Thyroid gland (tissue), 4 donors: Measurements from ENCODE around the gene ENOX1.

Experiments used
- POLR2A ChIP-seq, 2 donors: fragments of 450-650 bp; IDR thresholded peaks; one replicate each; pipeline ENCODE4 v1.6.1; 2017; ENCODE audit warnings: antibody characterized with exemption in 2 of 2, mild to moderate bottlenecking in 2 of 2, moderate library complexity in 1 of 2
- TF ChIP-seq, protein P1 (sequence below), 6 experiments: fragments of 200-600 bp in 3 of 6; fragments of 450-650 bp in 3 of 6; sonication (generic) in 3 of 6; IDR thresholded peaks; one replicate each; pipeline ENCODE4 v1.5.1; 2016 to 2019; ENCODE audit warnings: antibody characterized with exemption in 6 of 6, mild to moderate bottlenecking in 2 of 6, inconsistent platforms in 1 of 6, moderate library complexity in 1 of 6

DNA sequence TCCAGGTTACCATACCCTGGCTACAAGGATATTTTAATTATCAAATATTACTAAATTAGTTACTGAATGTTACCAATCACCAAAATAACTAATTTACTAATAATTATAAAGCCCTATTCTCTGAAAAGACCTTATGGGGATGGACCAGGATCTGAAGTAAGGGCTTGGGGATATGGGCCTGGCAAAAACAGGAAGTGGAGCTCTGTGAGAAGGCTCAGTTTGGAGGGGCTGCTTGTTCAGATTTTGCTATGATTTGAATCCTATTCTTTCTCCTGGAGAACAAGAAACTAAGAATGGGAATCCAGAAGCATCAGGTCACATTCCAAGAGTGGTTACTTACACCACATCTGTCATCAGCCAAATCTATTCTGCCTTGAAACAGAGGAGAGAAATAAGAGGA is 615.3 kb downstream of the ENOX1 start:
- TF ChIP-seq, protein P1, sequence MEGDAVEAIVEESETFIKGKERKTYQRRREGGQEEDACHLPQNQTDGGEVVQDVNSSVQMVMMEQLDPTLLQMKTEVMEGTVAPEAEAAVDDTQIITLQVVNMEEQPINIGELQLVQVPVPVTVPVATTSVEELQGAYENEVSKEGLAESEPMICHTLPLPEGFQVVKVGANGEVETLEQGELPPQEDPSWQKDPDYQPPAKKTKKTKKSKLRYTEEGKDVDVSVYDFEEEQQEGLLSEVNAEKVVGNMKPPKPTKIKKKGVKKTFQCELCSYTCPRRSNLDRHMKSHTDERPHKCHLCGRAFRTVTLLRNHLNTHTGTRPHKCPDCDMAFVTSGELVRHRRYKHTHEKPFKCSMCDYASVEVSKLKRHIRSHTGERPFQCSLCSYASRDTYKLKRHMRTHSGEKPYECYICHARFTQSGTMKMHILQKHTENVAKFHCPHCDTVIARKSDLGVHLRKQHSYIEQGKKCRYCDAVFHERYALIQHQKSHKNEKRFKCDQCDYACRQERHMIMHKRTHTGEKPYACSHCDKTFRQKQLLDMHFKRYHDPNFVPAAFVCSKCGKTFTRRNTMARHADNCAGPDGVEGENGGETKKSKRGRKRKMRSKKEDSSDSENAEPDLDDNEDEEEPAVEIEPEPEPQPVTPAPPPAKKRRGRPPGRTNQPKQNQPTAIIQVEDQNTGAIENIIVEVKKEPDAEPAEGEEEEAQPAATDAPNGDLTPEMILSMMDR (IDR thresholded peaks at IDR 0.05), result no peak
- TF ChIP-seq POLR2A (IDR thresholded peaks at IDR 0.05), result no peak
